HepG2 (cell line): ENCODE measurements around the gene SMURF2. TPM values are rescaled to one million over a fixed set of nuclear protein-coding genes. Genes with fewer than 3 reads are reported as not detected.

ENCODE experiments used
- ARID5B ChIP-seq: IDR thresholded peaks from 2 replicates; pipeline ENCODE4 v1.4.0; 2020; ENCODE audit warnings: mild to moderate bottlenecking, missing genetic modification reagents
- CREB1 ChIP-seq, 2 experiments: fragments of 450-650 bp in 1 of 2; IDR thresholded peaks; 2 replicates each; pipeline ENCODE4 v1.6.1; 2016 to 2017; ENCODE audit warnings: control low read depth in 1 of 2, mild to moderate bottlenecking in 1 of 2, missing compliant biosample characterization in 1 of 2, missing genetic modification characterization in 1 of 2
- CTCF ChIP-seq: sonication (generic); formaldehyde crosslinking; IDR thresholded peaks from 2 replicates; pipeline ENCODE4 v1.5.0; 2020; ENCODE audit warnings: mild to moderate bottlenecking, missing genetic modification reagents, moderate library complexity
- MNT ChIP-seq: fragments of 450-650 bp; IDR thresholded peaks from 2 replicates; pipeline ENCODE4 v1.6.1; 2016
- MTERF4 ChIP-seq: sonication (generic); formaldehyde crosslinking; IDR thresholded peaks from 2 replicates; pipeline ENCODE4 v1.8.0; 2023; ENCODE audit warnings: mild to moderate bottlenecking, missing genetic modification reagents
- NFATC3 ChIP-seq: sonication (generic); formaldehyde crosslinking; IDR thresholded peaks from 2 replicates; pipeline ENCODE4 v1.5.1; 2020; ENCODE audit warnings: mild to moderate bottlenecking, missing genetic modification reagents
- POLR2A ChIP-seq, 2 experiments: IDR thresholded peaks; 2 replicates each; pipeline ENCODE4 v1.6.1; 2011; ENCODE audit warnings: low read depth in 2 of 2, low read length in 2 of 2, mild to moderate bottlenecking in 1 of 2, moderate library complexity in 1 of 2; ENCODE audit not compliant: insufficient read depth in 1 of 2
- RBAK ChIP-seq: sonication (generic); formaldehyde crosslinking; IDR thresholded peaks from 2 replicates; pipeline ENCODE4 v1.5.1; 2020; ENCODE audit warnings: mild to moderate bottlenecking, missing genetic modification reagents
- RORA ChIP-seq: sonication (generic); formaldehyde crosslinking; IDR thresholded peaks from 2 replicates; pipeline ENCODE4 v1.5.0; 2020; ENCODE audit warnings: mild to moderate bottlenecking, missing genetic modification reagents, moderate library complexity
- TRIM24 ChIP-seq: sonication (generic); formaldehyde crosslinking; IDR thresholded peaks from 2 replicates; pipeline ENCODE4 v1.8.0; 2022; ENCODE audit warnings: mild to moderate bottlenecking, missing genetic modification reagents
- ZFP91 ChIP-seq: sonication (generic); formaldehyde crosslinking; IDR thresholded peaks from 2 replicates; pipeline ENCODE4 v1.9.0; 2022; ENCODE audit warnings: missing genetic modification reagents, mild to moderate bottlenecking, borderline replicate concordance
- ZNF280B ChIP-seq: sonication (generic); formaldehyde crosslinking; IDR thresholded peaks from 2 replicates; pipeline ENCODE4 v1.5.0; 2020; ENCODE audit warnings: missing genetic modification reagents, mild to moderate bottlenecking, borderline replicate concordance
- ZNF367 ChIP-seq: sonication (generic); formaldehyde crosslinking; IDR thresholded peaks from 2 replicates; pipeline ENCODE4 v1.4.0; 2020; ENCODE audit warnings: missing genetic modification reagents, borderline replicate concordance
- ZNF546 ChIP-seq: sonication (generic); formaldehyde crosslinking; conservative IDR thresholded peaks from 2 replicates; pipeline ENCODE4 v1.8.1; 2023; ENCODE audit warnings: mild to moderate bottlenecking, missing genetic modification reagents
- ZNF567 ChIP-seq: sonication (generic); formaldehyde crosslinking; IDR thresholded peaks from 2 replicates; pipeline ENCODE4 v1.8.1; 2023; ENCODE audit warnings: mild to moderate bottlenecking, missing genetic modification reagents, borderline replicate concordance
- ZNF614 ChIP-seq: IDR thresholded peaks from 2 replicates; pipeline ENCODE4 v1.6.1; 2018; ENCODE audit warnings: missing biosample characterization, missing genetic modification reagents, inconsistent platforms, borderline replicate concordance
- ZNF816 ChIP-seq: sonication (generic); formaldehyde crosslinking; IDR thresholded peaks from 2 replicates; pipeline ENCODE4 v1.8.0; 2022; ENCODE audit warnings: missing genetic modification reagents, mild to moderate bottlenecking, borderline replicate concordance
- ZSCAN30 ChIP-seq: sonication (generic); formaldehyde crosslinking; IDR thresholded peaks from 2 replicates; pipeline ENCODE4 v1.5.0; 2020; ENCODE audit warnings: mild to moderate bottlenecking, missing genetic modification reagents
- polyA plus RNA-seq, 8 experiments: library from polyadenylated mRNA; depleted of rRNA in 3 of 8; stranded (reverse) in 7 of 8; unstranded in 1 of 8; fragments of >200 nt; fragmentation: Illumina TruSeq in 4 of 8; extraction: Trizol in 4 of 8; gene quantifications; 2 replicates each; pipeline versions ENCODE4 v1.2.1 to v1.2.3, GENCODE V29; 2011 to 2016; ENCODE audit warnings: low read depth in 4 of 8, missing spikeins in 1 of 8, mixed read lengths in 1 of 8; ENCODE audit not compliant: insufficient read depth in 1 of 8
- total RNA-seq, 5 experiments: library from RNA; depleted of rRNA; stranded (reverse); fragments of >200 nt; fragmentation: Illumina TruSeq; extraction: Trizol; gene quantifications; 2 replicates each; pipeline ENCODE4 v1.2.3, GENCODE V29; 2016; ENCODE audit warnings: low read depth in 1 of 5

Gene SMURF2
- total and polyA plus RNA-seq, 2 of the 13 experiments (the other 11 are each of a cell fraction or from before 2014, with no cell fraction given) = 14.9 to 24.3 TPM

- TF ChIP-seq ARID5B (peak; percentile 40), CTCF (CRISPR knock-in tag) (no peak), MNT (no peak), RBAK (no peak), ZSCAN30 (CRISPR knock-in tag) (no peak), ZNF614 (CRISPR knock-in tag) (peak; percentile 55; the same call in 1 of the 2 replicates), ZNF367 (CRISPR knock-in tag) (no peak), ZFP91 (CRISPR knock-in tag) (no peak), RORA (CRISPR knock-in tag) (no peak), POLR2A (IDR thresholded peaks at IDR 0.05; ENCODE audit: insufficient read depth in 1 of 2, low read depth in 2 of 2, low read length in 2 of 2) (no peak), CREB1 (IDR thresholded peaks at IDR 0.05) (no peak), CREB1 (CRISPR knock-in tag; IDR thresholded peaks at IDR 0.05) (no peak), TRIM24 (no peak), ZNF546 (CRISPR knock-in tag) (no peak), ZNF280B (CRISPR knock-in tag) (no peak), ZNF816 (CRISPR knock-in tag) (no peak), ZNF567 (no peak), NFATC3 (CRISPR knock-in tag) (no peak), MTERF4 (CRISPR knock-in tag) (no peak)
These were observed 34.3 kb downstream of the SMURF2 start (continued) for GRCh38 chr17:64627797-64628196.
